GM12878 (cell line): ENCODE data around the gene TOM1L1. TPM values are rescaled to one million over a fixed set of nuclear protein-coding genes. Genes with fewer than 3 reads are reported as not detected.

Source experiments
- ATAC-seq: fragments of 200-7000 bp; cut with Tn5 transposase; 3 replicates; pipeline ENCODE4 v1.9.1; 2020; ENCODE audit warnings: mild to moderate bottlenecking, moderate library complexity
- BruUV-seq: library from RNA; stranded (reverse); fragments of 400-500 nt; replicated peaks from 2 replicates; lab custom pipeline; 2021; lab: Mats Ljungman, UMichigan
- CTCF ChIA-PET: fragments of 300-600 bp; sonication (Branson Sonifier 250); formaldehyde crosslinking; extraction: SDS; loops from one replicate; lab custom pipeline; 2021; ENCODE audit warnings: inconsistent platforms; lab: Yijun Ruan, JAX
- POLR2A ChIA-PET: fragments of 350-600 bp; formaldehyde crosslinking; extraction: SDS; loops from one replicate; lab custom pipeline; 2021; ENCODE audit warnings: inconsistent platforms; lab: Charles Lee
- RAD21 ChIA-PET: fragments of 300-600 bp; sonication (Branson Sonifier 250); formaldehyde crosslinking; loops from one replicate; lab custom pipeline; 2023; ENCODE audit warnings: antibody characterized with exemption; ENCODE audit not compliant: unreplicated experiment; lab: Charles Lee
- SMC1A ChIA-PET: fragments of 300-600 bp; sonication (Branson Sonifier 250); formaldehyde crosslinking; loops from one replicate; lab custom pipeline; 2023; ENCODE audit not compliant: unreplicated experiment, uncharacterized antibody; lab: Charles Lee
- DNase-seq: peaks from one replicate; pipeline ENCODE4 v3.0.0-alpha.2; 2011; ENCODE audit warnings: low read depth, low spot score
- FAIRE-seq: peaks from 3 replicates; lab custom pipeline; 2011; peaks lifted over from hg19 to GRCh38; lab: Jason Lieb, UNC
- H2AFZ ChIP-seq: 2 replicates; pipeline ENCODE4 v1.6.0; 2011; ENCODE audit warnings: low read depth, low read length, control low read depth; ENCODE audit not compliant: control insufficient read depth
- H3K27ac ChIP-seq: 2 replicates; pipeline ENCODE4 v1.5.1; 2011; ENCODE audit warnings: control low read depth; ENCODE audit not compliant: control insufficient read depth, insufficient read depth
- H3K27me3 ChIP-seq, 2 experiments: replicated peaks in 1 of 2; 2 replicates each; pipeline versions ENCODE4 v1.6.0 to v1.6.1; 2011; ENCODE audit warnings: low read length in 1 of 2; ENCODE audit not compliant: control insufficient read depth in 2 of 2, insufficient read depth in 2 of 2
- H3K36me3 ChIP-seq, 2 experiments: 2 replicates each; pipeline ENCODE4 v1.5.1; 2011; ENCODE audit warnings: low read length in 1 of 2; ENCODE audit not compliant: control insufficient read depth in 2 of 2, insufficient read depth in 2 of 2
- H3K4me1 ChIP-seq: 2 replicates; pipeline ENCODE4 v1.6.1; 2011; ENCODE audit warnings: mild to moderate bottlenecking, low read length, moderate library complexity, mixed read lengths; ENCODE audit not compliant: control insufficient read depth, insufficient read depth
- H3K4me2 ChIP-seq: 2 replicates; pipeline ENCODE4 v1.6.0; 2011; ENCODE audit warnings: control low read depth; ENCODE audit not compliant: control insufficient read depth, insufficient read depth
- H3K4me3 ChIP-seq: fragments of 200-600 bp; sonication (generic); 2 replicates; pipeline ENCODE4 v1.5.1; 2016
- H3K79me2 ChIP-seq: 2 replicates; pipeline ENCODE4 v1.6.0; 2011; ENCODE audit warnings: low read length; ENCODE audit not compliant: control insufficient read depth, insufficient read depth
- H3K9ac ChIP-seq: 2 replicates; pipeline ENCODE4 v1.8.0; 2011; ENCODE audit warnings: low read length, control low read depth, mixed read lengths; ENCODE audit not compliant: control insufficient read depth, insufficient read depth
- H3K9me3 ChIP-seq: replicated peaks from 3 replicates; pipeline ENCODE4 v1.5.1; 2011; ENCODE audit warnings: mild to moderate bottlenecking, low read length; ENCODE audit not compliant: control insufficient read depth, insufficient read depth
- H4K20me1 ChIP-seq: 2 replicates; pipeline ENCODE4 v1.6.0; 2011; ENCODE audit not compliant: control insufficient read depth, insufficient read depth
- CEBPZ ChIP-seq: fragments of 150-350 bp; IDR thresholded peaks from 2 replicates; pipeline ENCODE4 v1.6.1; 2016; ENCODE audit warnings: low read depth, low read length
- NBN ChIP-seq: fragments of 450-650 bp; IDR thresholded peaks from 2 replicates; pipeline ENCODE4 v1.6.1; 2016
- SUPT20H ChIP-seq: IDR thresholded peaks from 2 replicates; pipeline ENCODE4 v1.6.1; 2011; ENCODE audit warnings: low read depth, mild to moderate bottlenecking, low read length, moderate library complexity, borderline replicate concordance; ENCODE audit not compliant: control insufficient read depth
- WGBS: methylation state at CpG from one replicate; pipeline ENCODE4 v1.1.6; 2016; ENCODE audit warnings: low lambda C conversion rate; ENCODE audit not compliant: insufficient replicate concordance, insufficient coverage; ENCODE audit errors: missing lambda C conversion rate; 5-methylcytosine and 5-hydroxymethylcytosine counted together
- in situ Hi-C: fragments of 300-500 bp; cut with MboI; formaldehyde crosslinking; loops from 9 replicates; pipeline ENCODE4 v1.14.3; 2018; ENCODE audit warnings: mixed read lengths
- intact Hi-C: fragments of 100-400 bp; cut with micrococcal nuclease; formaldehyde crosslinking; loops from one replicate; pipeline ENCODE4 v1.14.2; 2022; ENCODE audit not compliant: unreplicated experiment
- polyA plus RNA-seq, 11 experiments: library from polyadenylated mRNA; depleted of rRNA in 4 of 11; unstranded in 6 of 11; stranded (reverse) in 5 of 11; fragments of >200 nt; fragmentation: Nextera tagmentation in 4 of 11; fragmentation: Illumina TruSeq in 1 of 11; extraction: Ambion mirVana in 4 of 11; extraction: Trizol in 1 of 11; gene quantifications; 1 replicate in 1 of 11; 2 replicates in 10 of 11; pipeline versions ENCODE4 v1.2.1 to v1.2.3, GENCODE V29; 2011 to 2016; ENCODE audit warnings: inconsistent platforms in 2 of 11, missing spikeins in 2 of 11, low read depth in 1 of 11
- total RNA-seq, 4 experiments: library from RNA; depleted of rRNA in 3 of 4; stranded (reverse); fragments of >200 nt in 3 of 4; fragmentation: Illumina TruSeq in 1 of 4; extraction: Trizol in 1 of 4; gene quantifications; 2 replicates each; pipeline versions ENCODE4 v1.2.1 to v1.2.3, GENCODE V29; 2013 to 2021
- TF ChIP-seq, protein P1 (sequence below): fragments of 450-650 bp; IDR thresholded peaks from 2 replicates; pipeline ENCODE4 v1.6.1; 2018; ENCODE audit warnings: borderline replicate concordance, mild to moderate bottlenecking; ENCODE audit not compliant: partially characterized antibody
- TF ChIP-seq, protein P2 (sequence below): fragments of 450-650 bp; IDR thresholded peaks from 2 replicates; pipeline ENCODE4 v1.6.1; 2017; ENCODE audit warnings: mild to moderate bottlenecking, moderate library complexity

TOM1L1 gene
- total and polyA plus RNA-seq, 10 of the 15 experiments (the other 5 are each of a cell fraction or from before 2014, with no cell fraction given), result 1.9 to 8.8 (median 2.5) TPM

GRCh38 chr17:54860617-54861470 is 39.8 kb upstream of the TOM1L1 start:
- no peak overlapping the region for H3K4me3 ChIP-seq
- no peaks in the 10 kb centered on the region for H3K9me3 ChIP-seq
- no peaks in the 10 kb centered on the region for H4K20me1 ChIP-seq
- no peak for DNase-seq
- WGBS, result 41% methylated on average over 9 of the region's 9 CpGs
- intact Hi-C loops, result no loop called here
- H3K4me1 ChIP-seq, result no peaks in the 10 kb centered on the region
- ChIA-PET RAD21 (interaction anchor here (0.6 kb wide), 1 partner anchor 1851 kb away, joined by 3 read pairs; no protein-coding TSS in a partner anchor), CTCF (no interaction called here), POLR2A (no interaction called here), SMC1A (no interaction called here)
- H3K79me2 ChIP-seq, result no peaks in the 10 kb centered on the region
- no peak overlapping the region for H2AFZ ChIP-seq
- H3K36me3 ChIP-seq, result no peaks in the 10 kb centered on the region
- no peak for FAIRE-seq
- no peak overlapping the region for H3K27ac ChIP-seq
- BruUV-seq, result no TSS peak
- TF ChIP-seq, protein P1, sequence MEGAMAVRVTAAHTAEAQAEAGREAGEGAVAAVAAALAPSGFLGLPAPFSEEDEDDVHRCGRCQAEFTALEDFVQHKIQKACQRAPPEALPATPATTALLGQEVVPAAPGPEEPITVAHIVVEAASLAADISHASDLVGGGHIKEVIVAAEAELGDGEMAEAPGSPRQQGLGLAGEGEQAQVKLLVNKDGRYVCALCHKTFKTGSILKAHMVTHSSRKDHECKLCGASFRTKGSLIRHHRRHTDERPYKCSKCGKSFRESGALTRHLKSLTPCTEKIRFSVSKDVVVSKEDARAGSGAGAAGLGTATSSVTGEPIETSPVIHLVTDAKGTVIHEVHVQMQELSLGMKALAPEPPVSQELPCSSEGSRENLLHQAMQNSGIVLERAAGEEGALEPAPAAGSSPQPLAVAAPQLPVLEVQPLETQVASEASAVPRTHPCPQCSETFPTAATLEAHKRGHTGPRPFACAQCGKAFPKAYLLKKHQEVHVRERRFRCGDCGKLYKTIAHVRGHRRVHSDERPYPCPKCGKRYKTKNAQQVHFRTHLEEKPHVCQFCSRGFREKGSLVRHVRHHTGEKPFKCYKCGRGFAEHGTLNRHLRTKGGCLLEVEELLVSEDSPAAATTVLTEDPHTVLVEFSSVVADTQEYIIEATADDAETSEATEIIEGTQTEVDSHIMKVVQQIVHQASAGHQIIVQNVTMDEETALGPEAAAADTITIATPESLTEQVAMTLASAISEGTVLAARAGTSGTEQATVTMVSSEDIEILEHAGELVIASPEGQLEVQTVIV, result no peak
- TF ChIP-seq, protein P2, sequence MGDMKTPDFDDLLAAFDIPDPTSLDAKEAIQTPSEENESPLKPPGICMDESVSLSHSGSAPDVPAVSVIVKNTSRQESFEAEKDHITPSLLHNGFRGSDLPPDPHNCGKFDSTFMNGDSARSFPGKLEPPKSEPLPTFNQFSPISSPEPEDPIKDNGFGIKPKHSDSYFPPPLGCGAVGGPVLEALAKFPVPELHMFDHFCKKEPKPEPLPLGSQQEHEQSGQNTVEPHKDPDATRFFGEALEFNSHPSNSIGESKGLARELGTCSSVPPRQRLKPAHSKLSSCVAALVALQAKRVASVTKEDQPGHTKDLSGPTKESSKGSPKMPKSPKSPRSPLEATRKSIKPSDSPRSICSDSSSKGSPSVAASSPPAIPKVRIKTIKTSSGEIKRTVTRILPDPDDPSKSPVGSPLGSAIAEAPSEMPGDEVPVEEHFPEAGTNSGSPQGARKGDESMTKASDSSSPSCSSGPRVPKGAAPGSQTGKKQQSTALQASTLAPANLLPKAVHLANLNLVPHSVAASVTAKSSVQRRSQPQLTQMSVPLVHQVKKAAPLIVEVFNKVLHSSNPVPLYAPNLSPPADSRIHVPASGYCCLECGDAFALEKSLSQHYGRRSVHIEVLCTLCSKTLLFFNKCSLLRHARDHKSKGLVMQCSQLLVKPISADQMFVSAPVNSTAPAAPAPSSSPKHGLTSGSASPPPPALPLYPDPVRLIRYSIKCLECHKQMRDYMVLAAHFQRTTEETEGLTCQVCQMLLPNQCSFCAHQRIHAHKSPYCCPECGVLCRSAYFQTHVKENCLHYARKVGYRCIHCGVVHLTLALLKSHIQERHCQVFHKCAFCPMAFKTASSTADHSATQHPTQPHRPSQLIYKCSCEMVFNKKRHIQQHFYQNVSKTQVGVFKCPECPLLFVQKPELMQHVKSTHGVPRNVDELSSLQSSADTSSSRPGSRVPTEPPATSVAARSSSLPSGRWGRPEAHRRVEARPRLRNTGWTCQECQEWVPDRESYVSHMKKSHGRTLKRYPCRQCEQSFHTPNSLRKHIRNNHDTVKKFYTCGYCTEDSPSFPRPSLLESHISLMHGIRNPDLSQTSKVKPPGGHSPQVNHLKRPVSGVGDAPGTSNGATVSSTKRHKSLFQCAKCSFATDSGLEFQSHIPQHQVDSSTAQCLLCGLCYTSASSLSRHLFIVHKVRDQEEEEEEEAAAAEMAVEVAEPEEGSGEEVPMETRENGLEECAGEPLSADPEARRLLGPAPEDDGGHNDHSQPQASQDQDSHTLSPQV, result no peak
- TF ChIP-seq NBN (no peak), SUPT20H (no peak), CEBPZ (no peak)
- H3K9ac ChIP-seq, result no peak overlapping the region
- no peak for ATAC-seq
- in situ Hi-C loops, result no loop called here
- H3K27me3 ChIP-seq, result no peaks in the 10 kb centered on the region
- H3K4me2 ChIP-seq, result no peak overlapping the region
